Gastrocnemius medialis (tissue), 4 donors: ENCODE data around the gene HSPG2.
"Not testable (repeated sequence)": the region's sequence is repeated elsewhere in the genome, so short reads cannot be mapped to it uniquely, and the experiment has no call there.

Experiments
- CTCF ChIP-seq, 5 experiments: fragments of 450-650 bp in 3 of 5; fragments of 200-600 bp in 2 of 5; sonication (generic) in 2 of 5; IDR thresholded peaks in 4 of 5; conservative IDR thresholded peaks in 1 of 5; 1 replicate in 4 of 5; 2 replicates in 1 of 5; pipeline ENCODE4 v1.5.1; 2016 to 2019; ENCODE audit warnings: antibody characterized with exemption in 5 of 5, mild to moderate bottlenecking in 3 of 5, moderate library complexity in 3 of 5
- POLR2A ChIP-seq, 2 donors: fragments of 450-650 bp; IDR thresholded peaks; one replicate each; pipeline ENCODE4 v1.6.1; 2017; ENCODE audit warnings: antibody characterized with exemption in 2 of 2, mild to moderate bottlenecking in 2 of 2, moderate library complexity in 2 of 2

DNA sequence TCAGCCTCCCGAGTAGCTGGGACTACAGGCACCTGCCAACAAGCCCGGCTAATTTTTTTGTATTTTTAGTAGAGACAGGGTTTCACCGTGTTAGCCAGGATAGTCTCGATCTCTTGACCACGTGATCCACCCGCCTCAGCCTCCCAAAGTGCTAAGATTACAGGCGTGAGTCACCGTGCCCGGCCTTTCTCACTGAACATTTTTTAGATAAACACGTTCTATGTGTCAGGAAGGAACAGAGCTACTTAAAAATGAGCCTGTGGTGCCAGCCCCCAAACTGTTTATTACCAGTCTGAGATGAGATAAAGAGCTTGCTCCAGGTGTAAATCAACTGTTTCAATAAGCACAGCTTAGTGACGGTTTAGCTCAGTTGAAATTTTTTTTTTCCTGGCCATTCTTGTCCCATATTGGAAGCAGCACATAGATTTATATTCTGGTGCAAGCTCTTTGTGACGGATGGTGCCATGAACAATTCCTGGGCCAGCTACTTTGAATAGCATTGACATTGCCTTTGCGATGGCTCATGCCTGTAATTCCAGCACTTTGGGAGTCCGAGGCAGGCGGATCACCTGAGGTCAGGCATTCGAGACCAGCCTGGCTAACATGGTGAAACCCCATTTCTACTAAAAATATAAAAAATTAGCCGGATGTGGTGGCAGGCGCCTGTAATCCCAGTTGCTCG is 6.0 kb upstream of the HSPG2 start:
- not testable (repeated sequence) for TF ChIP-seq CTCF (IDR thresholded peaks at IDR 0.05 in 4 of 5, conservative IDR thresholded peaks at IDR 0.05 in 1 of 5); POLR2A (IDR thresholded peaks at IDR 0.05)
